ENCODE data around the gene CEP44.
A peak's percentile ranks its signal among the peaks of the same experiment; 100 is the strongest.
"Not testable (repeated sequence)": the region's sequence is repeated elsewhere in the genome, so short reads cannot be mapped to it uniquely, and the experiment has no call there.

CEP44 gene

GRCh38 chr4:174282836-174283506 is 740 bp upstream of the CEP44 start:
- peak; percentile 87 for DNase-seq (ENCODE audit: low spot score)
- in situ Hi-C loops (cut with MboI; ENCODE audit: low sequenced_read_pairs, unreplicated experiment) = no loop called here
- TF ChIP-seq CTCF (IDR thresholded peaks at IDR 0.05; ENCODE audit: borderline replicate concordance, control extremely low read depth, extremely low read depth, insufficient read depth, missing control alignments) = no peak

- no peak for DNase-seq (ENCODE audit: low spot score)
- no peak for TF ChIP-seq CTCF (IDR thresholded peaks at IDR 0.05; ENCODE audit: borderline replicate concordance, control extremely low read depth, extremely low read depth, insufficient read depth, missing control alignments)
- in situ Hi-C loops (cut with MboI; ENCODE audit: low sequenced_read_pairs, unreplicated experiment) = no loop called here
These were observed 776 bp downstream of the CEP44 start for GRCh38 chr4:174284487-174284886.

- in situ Hi-C loops (cut with MboI; ENCODE audit: low sequenced_read_pairs, unreplicated experiment) = no loop called here
- no peak for TF ChIP-seq CTCF (IDR thresholded peaks at IDR 0.05; ENCODE audit: borderline replicate concordance, control extremely low read depth, extremely low read depth, insufficient read depth, missing control alignments)
- no peak for DNase-seq (ENCODE audit: low spot score)
These were observed 3.2 kb downstream of the CEP44 start for GRCh38 chr4:174286870-174287269.

- in situ Hi-C loops (cut with MboI; ENCODE audit: low sequenced_read_pairs, unreplicated experiment) = no loop called here
These were observed 8.8 kb downstream of the CEP44 start for GRCh38 chr4:174292473-174292872.

GRCh38 chr4:174294641-174295040 is 10.9 kb downstream of the CEP44 start:
- DNase-seq (ENCODE audit: low spot score); in situ Hi-C loops (cut with MboI; ENCODE audit: low sequenced_read_pairs, unreplicated experiment): not testable (repeated sequence)

More at GRCh38 chr4:174292473-174292872, 8.8 kb downstream of the CEP44 start:
- TF ChIP-seq CTCF (IDR thresholded peaks at IDR 0.05; ENCODE audit: borderline replicate concordance, control extremely low read depth, extremely low read depth, insufficient read depth, missing control alignments) = no peak
- no peak for DNase-seq (ENCODE audit: low spot score)

GRCh38 chr4:174295142-174295541 is 11.4 kb downstream of the CEP44 start:
- in situ Hi-C loops (cut with MboI; ENCODE audit: low sequenced_read_pairs, unreplicated experiment); DNase-seq (ENCODE audit: low spot score): not testable (repeated sequence)

- in situ Hi-C loops (cut with MboI; ENCODE audit: low sequenced_read_pairs, unreplicated experiment) = no loop called here
- DNase-seq (ENCODE audit: low spot score) = no peak
- no peak for TF ChIP-seq CTCF (IDR thresholded peaks at IDR 0.05; ENCODE audit: borderline replicate concordance, control extremely low read depth, extremely low read depth, insufficient read depth, missing control alignments)
These were observed 20.0 kb downstream of the CEP44 start for GRCh38 chr4:174303687-174304086.

- DNase-seq (ENCODE audit: low spot score) = no peak
- in situ Hi-C loops (cut with MboI; ENCODE audit: low sequenced_read_pairs, unreplicated experiment) = no loop called here
These were observed 21.0 kb downstream of the CEP44 start for GRCh38 chr4:174304664-174305063.

More at GRCh38 chr4:174304664-174305063, 21.0 kb downstream of the CEP44 start:
- TF ChIP-seq CTCF (IDR thresholded peaks at IDR 0.05; ENCODE audit: borderline replicate concordance, control extremely low read depth, extremely low read depth, insufficient read depth, missing control alignments) = no peak

Data from GM13976 (cell line).